HG02678 (cell line): Measurements from ENCODE around the gene VPS11.
A peak's percentile ranks its signal among the peaks of the same experiment; 100 is the strongest.
"Not testable (repeated sequence)": the region's sequence is repeated elsewhere in the genome, so short reads cannot be mapped to it uniquely, and the experiment has no call there.

Experiments
- ATAC-seq: cut with Tn5 transposase; IDR thresholded peaks from one replicate; pipeline ENCODE4 v1.9.1; 2021; ENCODE audit warnings: mild to moderate bottlenecking, moderate library complexity; ENCODE audit not compliant: unreplicated experiment

The VPS11 gene

DNA sequence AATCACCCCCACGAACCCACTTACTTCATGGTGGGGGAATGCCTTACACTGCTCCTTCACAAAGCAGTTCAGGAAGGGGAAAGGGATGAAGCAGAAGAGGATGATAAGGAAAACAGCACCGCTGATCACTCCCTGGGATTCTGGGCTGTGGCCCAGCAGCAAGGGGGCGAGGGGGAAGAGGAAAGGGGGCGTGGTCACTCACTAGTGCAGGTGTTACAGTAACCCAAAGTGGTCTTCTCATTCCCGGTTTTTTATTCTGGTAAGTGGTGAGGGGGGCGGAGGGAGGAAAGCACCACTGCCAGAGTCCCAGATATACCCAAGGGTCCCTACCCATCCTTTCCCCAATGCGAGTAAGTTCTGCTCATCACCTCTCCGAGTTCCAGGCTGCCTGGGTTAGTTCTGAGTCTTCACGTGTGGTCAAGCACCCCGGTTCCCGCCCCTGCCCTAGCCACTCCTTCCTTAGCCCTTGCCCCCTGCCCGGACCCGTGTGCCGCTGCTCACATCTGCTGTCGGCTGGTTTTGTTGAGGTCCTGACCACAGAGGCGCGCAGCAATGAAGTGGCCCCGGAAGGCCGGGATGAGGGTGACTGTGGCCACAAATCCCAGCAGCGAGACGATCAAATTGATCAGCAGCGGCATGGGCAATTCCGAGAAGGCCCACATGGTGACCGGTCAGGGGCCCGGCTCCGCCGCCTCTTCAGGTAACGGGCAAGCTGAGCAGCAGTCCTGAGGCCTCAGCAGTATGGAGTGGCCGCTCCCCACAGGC, 33.6 kb downstream of the VPS11 start:
- ATAC-seq, result peak; percentile 19

DNA sequence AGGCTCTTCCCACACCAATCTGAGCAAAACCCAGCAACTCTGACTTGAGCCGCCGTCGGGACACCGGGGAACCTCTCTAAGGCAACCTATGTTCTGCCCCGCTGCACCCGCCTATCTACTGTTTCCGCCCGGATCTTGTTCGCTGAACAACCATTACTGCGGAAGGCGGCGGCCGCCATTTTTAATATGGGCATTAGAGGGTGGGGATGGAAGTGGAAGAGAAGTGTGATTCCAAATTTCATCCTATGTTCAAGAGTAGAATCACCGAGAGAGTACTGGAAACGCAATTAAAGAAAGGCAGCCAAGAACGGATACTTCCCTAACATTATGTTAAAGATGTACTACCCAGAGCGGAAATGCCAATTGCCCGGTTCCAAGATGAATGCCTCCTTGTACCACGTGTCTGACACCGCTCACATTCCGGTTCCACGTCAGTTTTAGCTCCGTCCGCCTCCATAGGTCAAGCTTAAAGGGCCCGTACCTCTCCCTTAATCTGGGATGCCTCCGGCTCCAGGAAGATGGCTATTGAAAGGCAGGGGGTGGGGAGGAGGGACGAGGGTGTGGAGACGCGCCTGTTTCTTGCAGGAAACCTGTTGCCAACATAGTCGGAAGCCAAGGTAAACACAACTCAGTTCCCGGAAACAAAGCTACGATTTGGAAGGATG, 34.3 kb downstream of the VPS11 start, which contains the start of gene DPAGT1:
TSS of gene DPAGT1 (minus strand) at position 95 of the 665 bp plus-strand sequence. CDS start 198 bp downstream, outside the sequence.
- peak; percentile 78 for ATAC-seq

DNA sequence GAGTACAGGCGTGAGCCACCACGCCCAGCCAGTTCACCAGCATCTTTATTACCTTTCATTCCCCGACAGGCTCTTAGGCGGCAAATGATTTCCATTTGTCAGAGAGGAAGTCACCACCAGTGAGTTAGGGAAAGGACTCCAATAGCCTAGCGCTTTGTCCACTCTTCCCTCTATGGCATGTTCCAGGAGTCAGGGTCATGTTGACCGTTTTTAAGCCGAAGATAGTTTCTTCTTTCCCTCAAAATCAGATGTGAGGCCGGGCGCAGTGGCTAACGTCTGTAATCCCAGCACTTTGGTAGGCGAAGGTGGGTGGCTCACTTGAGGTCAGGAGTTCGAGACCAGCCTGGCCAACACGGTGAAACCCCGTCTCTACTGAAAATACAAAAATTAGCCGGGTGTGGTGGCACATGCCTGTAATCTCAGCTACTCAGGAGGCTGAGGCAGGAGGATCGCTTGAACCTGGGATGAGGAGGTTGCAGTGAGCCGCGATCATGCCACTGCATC, 35.6 kb downstream of the VPS11 start:
- ATAC-seq, result not testable (repeated sequence)

DNA sequence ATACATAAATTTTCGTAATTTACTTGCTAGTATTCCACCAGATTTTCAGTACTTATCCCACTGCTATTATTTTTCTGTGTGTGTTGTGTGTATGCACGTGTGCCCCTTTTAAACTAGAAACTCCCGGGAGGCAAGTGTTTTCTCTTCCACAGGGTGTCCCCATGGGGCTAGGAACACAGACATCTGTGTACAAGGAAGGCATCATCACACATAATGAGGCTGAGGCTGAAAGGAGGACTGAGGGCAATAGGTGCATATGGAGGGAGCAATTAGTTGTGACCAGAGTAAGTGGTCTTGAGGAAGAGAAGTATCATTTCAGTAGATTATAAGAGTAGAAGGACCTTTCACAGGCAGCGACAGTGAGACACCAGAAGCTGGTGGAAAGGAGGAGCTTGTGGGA, 36.2 kb downstream of the VPS11 start:
- ATAC-seq, result no peak

DNA sequence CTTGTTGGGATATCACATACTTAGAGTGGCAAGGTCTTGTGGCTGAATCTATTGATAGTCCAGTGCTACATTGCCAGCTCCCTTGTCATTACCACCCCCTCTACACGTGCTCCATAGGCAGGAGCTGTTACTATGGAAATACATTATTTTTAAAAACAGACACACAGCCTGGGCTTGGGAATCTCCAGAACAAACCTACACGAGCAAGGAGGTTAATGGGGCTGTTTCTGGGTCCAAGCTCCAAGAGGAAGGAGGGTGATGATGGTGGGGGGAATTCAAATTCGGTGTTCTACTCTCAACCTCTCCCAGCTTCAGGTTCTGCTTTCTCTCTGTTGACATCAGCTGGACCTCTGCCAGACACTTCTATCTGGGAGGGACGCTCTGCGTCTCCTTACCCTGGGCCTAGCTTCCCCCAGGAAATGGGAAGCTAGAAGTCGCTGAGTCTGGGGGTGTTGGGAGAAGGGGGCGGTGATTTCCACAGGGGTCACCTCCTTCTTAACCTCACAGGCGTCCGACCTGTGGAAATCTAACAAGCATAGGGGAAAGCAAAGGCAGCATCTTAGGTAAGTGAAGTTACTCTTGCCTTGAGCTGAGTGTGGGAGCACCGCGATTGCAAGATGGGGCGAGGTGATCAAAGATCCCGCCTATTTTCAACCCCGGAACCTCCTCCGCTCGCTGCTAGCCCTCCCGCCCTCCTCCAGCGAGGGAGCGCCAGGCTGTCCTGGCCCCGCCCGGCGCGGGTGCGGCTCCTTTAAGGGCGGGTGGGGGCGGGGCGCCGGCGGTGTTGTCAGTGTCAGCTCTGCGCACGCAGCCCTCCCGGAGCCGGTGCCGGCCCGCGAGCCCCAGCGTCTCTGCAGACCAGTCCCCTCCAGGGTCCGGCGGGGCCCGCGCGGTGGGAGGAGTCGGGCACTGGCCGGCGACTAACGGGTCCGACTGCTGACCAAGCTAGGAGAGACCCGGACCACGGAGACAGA, 39.2 kb downstream of the VPS11 start, which contains the start of gene C2CD2L:
TSS of gene C2CD2L (plus strand) at position 781 of the 974 bp plus-strand sequence. CDS start 398 bp downstream, outside the sequence.
- ATAC-seq, result peak; percentile 77

DNA sequence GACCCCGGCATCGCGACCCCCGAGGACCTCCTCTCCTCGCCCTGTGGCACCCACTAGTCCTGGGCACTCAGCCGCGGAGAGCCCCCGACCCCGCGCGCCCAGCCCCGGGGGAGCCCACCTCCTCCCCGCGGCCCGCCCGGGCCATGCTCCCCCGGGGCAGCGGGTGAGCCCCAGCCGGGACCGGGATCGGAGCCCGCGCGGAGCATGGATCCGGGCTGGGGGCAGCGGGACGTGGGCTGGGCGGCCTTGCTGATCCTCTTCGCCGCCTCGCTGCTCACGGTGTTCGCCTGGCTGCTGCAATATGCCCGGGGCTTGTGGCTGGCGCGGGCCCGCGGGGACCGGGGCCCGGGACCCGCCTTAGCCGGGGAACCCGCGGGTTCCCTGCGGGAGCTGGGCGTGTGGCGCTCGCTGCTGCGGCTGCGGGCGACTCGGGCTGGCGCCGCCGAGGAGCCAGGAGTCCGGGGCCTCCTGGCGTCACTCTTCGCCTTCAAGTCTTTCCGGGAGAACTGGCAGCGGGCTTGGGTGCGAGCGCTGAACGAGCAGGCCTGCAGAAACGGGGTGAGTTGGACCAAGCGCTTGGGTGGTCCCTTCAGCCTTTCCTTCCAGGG, 40.0 kb downstream of the VPS11 start:
- ATAC-seq, result peak; percentile 29

DNA sequence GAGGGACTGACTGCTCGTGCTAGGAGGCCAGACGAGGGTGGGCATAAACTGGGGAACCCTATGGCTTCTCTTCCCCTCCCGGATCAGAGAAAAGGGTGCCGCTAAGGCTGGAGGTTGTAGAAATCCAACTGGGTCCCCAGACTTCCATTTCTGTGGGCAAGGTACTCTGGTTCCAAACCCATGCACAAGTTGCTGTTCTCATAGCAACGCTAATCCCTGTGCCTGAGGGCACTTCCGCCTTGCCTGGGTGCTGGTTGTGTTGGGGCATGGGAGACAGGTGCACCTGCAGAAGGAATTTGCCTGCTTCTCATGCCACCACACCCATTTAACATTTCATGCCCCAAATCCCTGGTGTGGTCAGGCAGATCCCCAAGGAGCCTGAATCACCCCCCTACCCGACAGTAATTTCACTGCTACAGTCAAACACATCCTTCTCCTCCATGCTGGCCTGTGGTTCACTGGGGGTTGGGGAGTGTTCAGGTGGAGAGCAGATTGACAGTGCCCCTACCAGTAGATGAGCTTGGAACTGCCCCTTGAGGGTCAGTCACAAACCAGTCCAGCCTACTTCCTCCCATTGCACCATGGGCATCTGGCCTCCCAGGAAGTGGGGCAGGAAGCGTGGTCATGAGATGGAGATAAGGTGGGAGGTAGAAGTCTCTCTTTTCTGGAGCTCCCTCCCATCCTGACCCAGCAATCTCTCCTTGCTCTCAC, 40.7 kb downstream of the VPS11 start:
- ATAC-seq, result no peak

DNA sequence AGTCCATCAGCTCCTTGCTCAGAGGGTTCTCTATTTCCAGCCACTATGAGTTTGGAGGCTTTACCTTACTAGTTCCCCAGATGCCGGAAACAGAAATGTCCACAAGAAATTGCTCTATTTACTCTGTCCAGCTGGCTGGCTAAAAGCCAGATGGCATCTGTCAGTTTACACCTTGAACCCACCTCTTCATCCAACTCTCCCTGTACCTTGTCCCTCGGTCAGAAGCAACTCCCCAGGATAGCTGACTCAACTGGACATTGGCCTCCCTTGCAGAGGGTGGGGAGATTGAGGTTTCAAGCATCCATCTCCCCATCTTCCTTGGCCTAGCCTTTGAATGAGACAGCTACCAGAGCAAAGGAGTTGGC, 41.2 kb downstream of the VPS11 start:
- no peak for ATAC-seq

DNA sequence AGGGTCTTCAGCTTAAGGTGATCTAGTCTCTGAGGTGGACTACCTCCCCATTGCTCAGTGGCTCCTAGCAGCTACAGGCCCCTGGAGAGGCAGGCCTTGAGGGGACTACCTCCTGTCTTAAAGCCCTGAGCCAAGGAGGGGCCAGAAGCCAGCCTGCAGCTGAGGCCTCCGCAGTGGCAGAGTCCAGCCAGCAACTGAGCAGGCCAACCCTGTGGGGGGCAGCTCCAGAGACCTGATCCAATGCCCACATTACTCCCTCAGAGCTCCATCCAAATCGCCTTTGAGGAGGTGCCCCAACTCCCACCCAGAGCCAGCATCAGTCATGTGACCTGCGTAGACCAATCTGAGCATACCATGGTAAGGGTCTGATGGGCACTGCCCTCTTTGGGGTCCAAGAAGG, 42.2 kb downstream of the VPS11 start:
- no peak for ATAC-seq

DNA sequence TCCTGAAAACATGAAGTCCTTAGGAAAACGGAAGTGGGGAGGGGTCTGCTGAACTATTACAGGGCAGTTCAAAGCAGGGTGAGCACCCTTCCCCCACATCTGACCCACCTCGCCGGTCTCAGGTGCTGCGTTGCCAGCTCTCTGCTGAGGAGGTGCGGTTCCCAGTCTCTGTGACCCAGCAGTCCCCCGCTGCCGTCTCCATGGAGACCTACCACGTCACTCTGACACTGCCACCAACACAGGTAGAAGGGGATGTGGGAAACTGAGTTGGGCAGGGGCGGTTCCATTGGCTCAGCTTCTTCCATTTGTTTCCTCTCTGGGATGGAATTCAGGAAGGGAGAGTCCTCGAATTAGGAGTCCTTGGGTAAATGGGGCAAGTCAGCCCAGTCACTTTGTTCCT, 42.8 kb downstream of the VPS11 start:
- no peak for ATAC-seq

DNA sequence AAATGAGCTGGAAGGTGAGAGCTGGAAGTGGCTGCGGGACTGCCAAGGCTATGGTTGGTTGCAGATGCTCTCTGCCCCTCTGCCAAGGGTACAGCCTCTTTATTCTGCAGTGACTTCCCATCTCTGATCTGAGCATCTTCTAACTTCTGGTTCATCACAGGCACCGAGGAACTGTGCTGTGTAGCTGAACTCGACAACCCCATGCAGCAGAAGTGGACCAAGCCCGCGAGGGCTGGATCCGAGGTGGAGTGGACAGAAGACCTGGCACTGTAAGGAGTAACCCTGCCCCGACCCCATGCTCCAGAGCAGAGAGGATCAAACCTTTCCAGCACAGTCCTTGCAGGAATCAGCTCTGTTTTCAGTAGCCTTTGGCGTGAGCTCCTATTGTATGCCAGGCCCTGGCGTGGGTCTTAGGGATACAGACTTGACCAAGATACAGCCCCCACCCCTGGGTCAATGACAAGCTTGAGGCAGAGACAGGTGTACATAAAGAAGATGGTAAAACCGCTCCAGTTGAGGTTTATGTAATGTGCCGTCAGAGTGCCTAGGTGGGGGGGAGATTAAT, 43.8 kb downstream of the VPS11 start:
- no peak for ATAC-seq

DNA sequence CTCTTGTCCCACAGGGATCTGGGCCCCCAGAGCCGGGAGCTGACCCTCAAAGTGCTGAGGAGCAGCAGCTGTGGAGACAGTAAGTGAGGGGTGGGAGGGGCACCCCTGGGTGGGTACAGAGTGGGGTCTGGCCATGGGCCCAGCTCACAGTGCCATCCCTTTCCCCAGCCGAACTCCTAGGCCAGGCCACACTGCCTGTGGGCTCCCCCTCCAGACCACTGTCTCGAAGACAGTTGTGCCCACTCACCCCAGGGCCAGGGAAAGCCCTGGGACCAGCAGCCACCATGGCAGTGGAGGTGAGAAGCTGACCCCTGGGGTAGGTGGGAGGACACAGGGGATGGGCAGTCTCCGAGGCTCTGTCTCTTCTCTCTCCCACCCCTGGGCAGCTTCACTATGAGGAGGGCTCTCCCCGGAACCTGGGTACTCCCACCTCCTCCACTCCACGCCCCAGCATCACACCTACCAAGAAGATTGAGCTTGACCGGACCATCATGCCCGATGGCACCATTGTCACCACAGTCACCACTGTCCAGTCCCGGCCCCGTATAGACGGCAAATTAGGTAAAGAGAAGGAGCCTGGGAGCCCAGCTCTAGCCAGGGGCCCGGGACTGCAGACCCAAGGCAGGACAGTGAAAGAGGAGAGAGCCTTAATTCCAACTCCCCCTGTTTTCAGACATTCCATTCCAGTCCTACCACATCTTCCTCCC, 44.8 kb downstream of the VPS11 start:
- no peak for ATAC-seq

DNA sequence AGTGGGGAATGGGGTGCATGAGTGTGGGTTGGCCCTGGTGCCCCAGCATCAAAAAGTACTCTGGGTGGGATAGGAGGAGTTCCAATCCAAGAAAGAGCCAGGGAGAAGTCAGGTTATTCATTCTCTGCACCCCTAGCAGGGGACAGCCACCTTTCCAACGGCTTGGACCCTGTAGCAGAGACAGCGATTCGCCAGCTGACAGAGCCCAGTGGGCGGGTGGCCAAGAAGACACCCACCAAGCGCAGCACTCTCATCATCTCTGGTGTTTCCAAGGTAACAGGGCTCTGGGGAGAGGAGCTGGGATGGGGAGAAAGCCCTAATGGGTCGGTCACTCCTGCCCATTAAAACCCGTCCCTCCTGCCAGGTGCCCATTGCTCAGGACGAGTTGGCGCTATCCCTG, 46.1 kb downstream of the VPS11 start:
- no peak for ATAC-seq

DNA sequence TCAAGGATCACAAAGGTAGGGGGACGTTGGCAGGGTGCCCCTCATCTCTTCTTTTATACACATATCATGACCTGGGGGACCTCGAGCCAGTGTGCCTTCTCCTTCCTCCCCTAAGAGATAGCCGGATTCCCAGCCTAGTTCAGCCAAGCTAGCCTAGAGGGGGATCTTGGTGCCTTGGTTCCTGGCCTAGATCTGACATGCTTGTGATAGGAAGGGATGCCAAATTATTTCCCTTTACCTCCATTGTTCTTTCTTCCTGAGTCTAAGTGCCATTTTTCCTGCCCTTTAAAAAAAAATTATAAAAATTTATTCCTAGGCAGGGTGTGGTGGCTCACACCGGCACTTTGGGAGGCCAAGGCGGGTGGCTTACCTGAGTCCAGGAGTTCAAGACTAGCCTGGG, 46.7 kb downstream of the VPS11 start:
- no peak for ATAC-seq

DNA sequence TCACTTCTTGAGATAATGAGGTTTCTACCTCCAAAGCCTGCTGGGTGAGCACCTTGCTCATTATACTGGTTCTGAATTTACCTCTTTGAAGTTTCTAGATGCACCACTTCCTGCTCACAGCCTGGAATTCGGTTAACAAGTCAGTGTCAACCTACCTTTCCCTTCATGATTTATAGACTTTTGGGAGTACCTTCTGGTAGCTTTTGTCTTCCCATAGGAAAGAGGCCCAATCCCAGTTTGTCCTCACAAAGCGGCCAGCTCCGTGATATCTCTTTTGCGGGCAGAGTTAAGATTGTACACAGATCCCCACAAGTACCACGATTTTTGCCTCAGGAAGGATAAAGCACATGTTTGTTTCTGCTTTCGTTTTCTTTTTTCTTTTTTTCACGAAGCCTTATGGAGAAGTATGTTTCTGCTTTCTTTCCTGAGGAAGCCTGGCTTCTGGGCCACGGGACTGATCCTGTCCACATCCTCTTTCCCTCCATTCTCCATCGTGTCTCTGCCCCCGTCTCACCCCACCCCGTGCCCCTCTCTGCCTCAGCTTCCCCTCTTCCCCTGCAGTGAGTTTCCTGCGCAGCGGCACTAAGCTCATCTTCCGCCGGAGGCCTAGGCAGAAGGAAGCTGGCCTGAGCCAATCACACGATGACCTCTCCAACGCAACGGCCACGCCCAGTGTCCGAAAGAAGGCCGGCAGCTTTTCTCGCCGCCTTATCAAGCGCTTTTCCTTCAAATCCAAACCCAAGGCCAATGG, 48.0 kb downstream of the VPS11 start:
- ATAC-seq, result no peak

DNA sequence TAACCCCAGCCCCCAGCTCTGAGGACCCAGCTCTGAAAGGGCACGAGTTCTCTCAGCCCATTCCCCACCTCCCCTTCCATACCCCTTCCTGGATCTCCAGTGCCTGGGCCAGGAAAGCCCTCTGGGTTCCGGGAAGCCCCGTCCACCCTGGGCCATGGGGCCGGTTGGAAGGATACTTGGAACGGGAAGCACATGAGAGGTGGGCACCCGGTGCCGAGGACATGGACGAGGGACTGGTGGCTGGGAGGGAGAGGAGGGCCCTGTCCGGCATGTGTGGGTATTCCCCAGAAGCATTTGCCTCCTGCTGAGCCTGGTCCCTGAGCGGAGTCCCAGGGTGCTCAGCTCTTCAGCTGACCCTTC, 48.6 kb downstream of the VPS11 start:
- ATAC-seq, result no peak

DNA sequence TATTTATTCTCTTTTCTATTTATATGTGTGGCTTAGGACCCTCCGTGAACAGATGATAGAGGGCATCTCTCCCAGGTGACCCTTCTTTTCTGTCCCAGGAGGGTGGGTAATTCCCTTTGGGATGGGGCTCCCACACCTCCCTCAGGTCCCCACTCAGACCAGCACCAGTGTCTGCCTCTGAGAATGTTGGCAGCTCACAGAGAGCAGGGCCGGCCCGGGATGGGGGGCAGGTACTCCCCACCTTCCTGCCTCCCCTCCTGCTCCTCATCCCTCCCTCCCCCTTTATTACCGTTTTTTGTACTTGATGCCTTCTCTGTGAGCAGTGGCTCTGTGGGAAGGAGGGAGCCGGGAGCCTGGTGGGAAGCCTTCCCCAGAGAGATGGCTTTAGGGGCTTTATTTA, 49.0 kb downstream of the VPS11 start:
- no peak for ATAC-seq

DNA sequence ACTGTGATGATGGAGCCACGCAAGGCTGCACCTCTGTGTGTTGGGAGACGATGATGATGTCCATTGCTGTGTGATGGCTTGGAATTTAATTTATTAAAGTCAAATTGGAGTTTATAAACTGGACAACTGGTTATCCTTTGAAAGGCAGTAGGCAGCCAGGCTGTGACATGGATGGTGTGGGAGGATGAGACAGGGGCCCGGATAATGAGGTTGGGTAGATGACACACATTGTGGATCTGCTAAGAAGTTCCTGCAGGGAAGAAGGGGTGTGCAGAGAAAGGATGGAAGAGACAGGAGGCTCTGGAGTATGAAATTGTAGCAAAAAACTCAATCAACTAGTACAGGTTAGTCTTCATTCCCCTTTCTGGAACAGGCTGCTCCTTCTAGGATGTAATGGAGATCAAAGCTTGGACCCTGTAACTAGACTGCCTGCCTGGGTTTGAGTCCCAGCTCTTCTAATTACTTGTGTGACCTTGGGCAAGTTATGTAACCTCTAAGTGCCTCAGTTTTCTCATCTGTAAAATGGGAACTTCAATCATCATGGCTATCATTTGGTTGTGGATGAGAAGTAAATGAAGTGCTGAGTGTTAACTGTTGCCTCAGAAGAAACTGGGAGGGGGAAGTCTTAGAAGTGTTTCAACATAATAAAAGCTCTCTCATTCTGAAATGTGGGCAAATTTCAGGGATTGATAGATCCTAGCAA, 49.5 kb downstream of the VPS11 start:
- ATAC-seq, result no peak
